HepG2 (cell line): Measurements from ENCODE around the gene ZNF586. TPM values are rescaled to one million over a fixed set of nuclear protein-coding genes. Genes with fewer than 3 reads are reported as not detected.
A peak's percentile ranks its signal among the peaks of the same experiment; 100 is the strongest.

Experiments
- CHD4 ChIP-seq: fragments of 200-600 bp; sonication (generic); IDR thresholded peaks from 2 replicates; pipeline ENCODE4 v1.7.0; 2017; ENCODE audit warnings: mild to moderate bottlenecking, low read length, borderline replicate concordance
- GLI4 ChIP-seq: sonication (generic); formaldehyde crosslinking; IDR thresholded peaks from 2 replicates; pipeline ENCODE4 v1.5.1; 2020; ENCODE audit warnings: missing genetic modification reagents, mild to moderate bottlenecking, moderate library complexity, borderline replicate concordance
- GMEB2 ChIP-seq: IDR thresholded peaks from 2 replicates; pipeline ENCODE4 v1.6.1; 2016; ENCODE audit warnings: missing biosample characterization, missing genetic modification reagents, low read depth
- GTF3A ChIP-seq: sonication (generic); formaldehyde crosslinking; conservative IDR thresholded peaks from 2 replicates; pipeline ENCODE4 v1.4.0; 2020; ENCODE audit warnings: mild to moderate bottlenecking, missing genetic modification reagents
- HOXA5 ChIP-seq: sonication (generic); formaldehyde crosslinking; IDR thresholded peaks from 2 replicates; pipeline ENCODE4 v1.4.0; 2020; ENCODE audit warnings: missing genetic modification reagents
- MAF1 ChIP-seq: sonication (generic); formaldehyde crosslinking; IDR thresholded peaks from 2 replicates; pipeline ENCODE4 v1.5.0; 2020; ENCODE audit warnings: missing genetic modification reagents, borderline replicate concordance
- RBFOX2 ChIP-seq: fragments of 200-400 bp; formaldehyde crosslinking; IDR thresholded peaks from 2 replicates; pipeline ENCODE4 v1.6.1; 2017; ENCODE audit warnings: low read depth, mild to moderate bottlenecking, low read length
- SALL2 ChIP-seq: sonication (generic); formaldehyde crosslinking; IDR thresholded peaks from 2 replicates; pipeline ENCODE4 v1.8.1; 2023; ENCODE audit warnings: mild to moderate bottlenecking, missing genetic modification reagents, inconsistent platforms
- SP1 ChIP-seq, 2 experiments: fragments of 450-650 bp in 1 of 2; sonication (generic) in 1 of 2; formaldehyde crosslinking in 1 of 2; IDR thresholded peaks; 2 replicates each; pipeline versions ENCODE4 v1.4.0 to v1.6.1; 2016 to 2020; ENCODE audit warnings: missing genetic modification reagents in 1 of 2
- TBP ChIP-seq: sonication (generic); formaldehyde crosslinking; IDR thresholded peaks from 2 replicates; pipeline ENCODE4 v1.5.0; 2020; ENCODE audit warnings: missing genetic modification reagents
- TEAD3 ChIP-seq: optimal IDR thresholded peaks from 2 replicates; pipeline ENCODE3; 2016; ENCODE audit warnings: borderline replicate concordance
- ZNF382 ChIP-seq: sonication (generic); formaldehyde crosslinking; IDR thresholded peaks from 2 replicates; pipeline ENCODE4 v1.5.0; 2020; ENCODE audit warnings: missing genetic modification reagents, mild to moderate bottlenecking, borderline replicate concordance
- ZNF431 ChIP-seq: sonication (generic); formaldehyde crosslinking; IDR thresholded peaks from 2 replicates; pipeline ENCODE4 v1.9.0; 2022; ENCODE audit warnings: missing genetic modification reagents, low read depth, mild to moderate bottlenecking, borderline replicate concordance
- ZNF597 ChIP-seq: sonication (generic); formaldehyde crosslinking; IDR thresholded peaks from 2 replicates; pipeline ENCODE4 v1.5.0; 2020; ENCODE audit warnings: missing genetic modification reagents
- ZNF766 ChIP-seq: sonication (generic); formaldehyde crosslinking; IDR thresholded peaks from 2 replicates; pipeline ENCODE4 v1.5.0; 2020; ENCODE audit warnings: missing genetic modification reagents, borderline replicate concordance
- ZNF775 ChIP-seq: sonication (generic); formaldehyde crosslinking; IDR thresholded peaks from 2 replicates; pipeline ENCODE4 v1.4.0; 2020; ENCODE audit warnings: missing genetic modification reagents, mild to moderate bottlenecking, moderate library complexity, borderline replicate concordance
- ZNF792 ChIP-seq: IDR thresholded peaks from 2 replicates; pipeline ENCODE4 v1.6.1; 2016
- ZSCAN20 ChIP-seq: sonication (generic); formaldehyde crosslinking; IDR thresholded peaks from 2 replicates; pipeline ENCODE4 v1.4.0; 2020; ENCODE audit warnings: missing genetic modification reagents, mild to moderate bottlenecking, borderline replicate concordance
- polyA plus RNA-seq, 8 experiments: library from polyadenylated mRNA; depleted of rRNA in 3 of 8; stranded (reverse) in 7 of 8; unstranded in 1 of 8; fragments of >200 nt; fragmentation: Illumina TruSeq in 4 of 8; extraction: Trizol in 4 of 8; gene quantifications; 2 replicates each; pipeline versions ENCODE4 v1.2.1 to v1.2.3, GENCODE V29; 2011 to 2016; ENCODE audit warnings: low read depth in 4 of 8, missing spikeins in 1 of 8, mixed read lengths in 1 of 8; ENCODE audit not compliant: insufficient read depth in 1 of 8
- total RNA-seq, 5 experiments: library from RNA; depleted of rRNA; stranded (reverse); fragments of >200 nt; fragmentation: Illumina TruSeq; extraction: Trizol; gene quantifications; 2 replicates each; pipeline ENCODE4 v1.2.3, GENCODE V29; 2016; ENCODE audit warnings: low read depth in 1 of 5
- TF ChIP-seq, protein P1 (sequence below): sonication (generic); formaldehyde crosslinking; IDR thresholded peaks from 2 replicates; pipeline ENCODE4 v1.8.0; 2022; ENCODE audit warnings: missing genetic modification reagents, mild to moderate bottlenecking, moderate library complexity, borderline replicate concordance
- TF ChIP-seq, protein P2 (sequence below): sonication (generic); formaldehyde crosslinking; IDR thresholded peaks from 2 replicates; pipeline ENCODE4 v1.5.0; 2020; ENCODE audit warnings: missing genetic modification reagents
- TF ChIP-seq, protein P3 (sequence below): sonication (generic); formaldehyde crosslinking; IDR thresholded peaks from 2 replicates; pipeline ENCODE4 v1.8.0; 2022; ENCODE audit warnings: low read depth, missing genetic modification reagents
- TF ChIP-seq, protein P4 (sequence below): sonication (generic); formaldehyde crosslinking; IDR thresholded peaks from 2 replicates; pipeline ENCODE4 v1.8.0; 2022; ENCODE audit warnings: missing genetic modification reagents, low read depth, mild to moderate bottlenecking, borderline replicate concordance

The ZNF586 gene
- total and polyA plus RNA-seq, 2 of the 13 experiments (the other 11 are each of a cell fraction or from before 2014, with no cell fraction given): 0.50 to 3.4 TPM

DNA sequence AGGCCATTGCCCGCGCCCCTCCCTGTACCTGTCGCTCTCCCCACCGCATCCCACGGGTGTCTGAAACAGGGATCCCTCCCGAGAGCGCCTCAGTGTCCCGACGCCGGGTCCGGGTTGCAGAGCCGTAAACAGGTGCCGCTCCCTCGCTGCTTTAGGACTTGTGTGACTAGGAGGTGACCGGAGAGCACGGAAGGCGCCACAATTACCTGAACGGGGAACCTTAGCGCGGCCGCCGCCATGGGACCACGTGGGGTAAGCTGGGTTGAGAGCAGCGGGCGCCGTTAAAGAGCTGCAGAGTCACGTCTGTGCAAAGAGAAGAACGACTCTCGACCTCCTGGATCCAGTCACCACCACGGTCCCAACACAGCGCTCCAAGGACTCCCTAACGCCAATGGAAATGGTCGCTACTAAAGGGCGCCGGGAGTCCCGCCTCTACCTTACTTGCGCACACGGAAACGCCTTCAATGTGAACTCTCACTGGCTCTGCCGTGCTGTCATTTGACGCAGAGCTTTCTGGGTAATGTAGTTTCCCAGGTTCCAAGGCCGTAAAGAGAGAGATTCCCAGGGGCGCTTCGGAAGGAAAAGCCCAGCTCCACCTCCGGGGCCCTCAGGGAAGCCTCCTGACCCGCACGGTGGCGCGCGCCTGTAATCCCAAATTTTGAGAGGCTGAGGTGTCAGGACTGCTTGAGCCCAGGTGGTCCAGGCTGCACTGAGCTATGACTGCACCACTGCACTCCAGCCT, 45.2 kb downstream of the ZNF586 start, which contains the start of gene ZNF552 (continued):
- TF ChIP-seq GTF3A (CRISPR knock-in tag) (no peak), ZNF775 (CRISPR knock-in tag) (no peak), ZNF766 (no peak), ZSCAN20 (0 out of 2 replicates have a peak, but pooled peaks have one; percentile 40), TBP (CRISPR knock-in tag) (no peak), TEAD3 (CRISPR knock-in tag) (no peak), MAF1 (CRISPR knock-in tag) (no peak), ZNF431 (CRISPR knock-in tag) (no peak), GMEB2 (CRISPR knock-in tag) (peak; percentile 44; the same call in 1 of the 2 replicates), ZNF792 (peak; percentile 27; the same call in 1 of the 2 replicates), GLI4 (peak; percentile 41; the same call in 1 of the 2 replicates), HOXA5 (CRISPR knock-in tag) (no peak), SP1 (IDR thresholded peaks at IDR 0.05) (no peak), SP1 (CRISPR knock-in tag; IDR thresholded peaks at IDR 0.05) (no peak), CHD4 (no peak), ZNF382 (no peak), RBFOX2 (peak; percentile 60; the same call in 1 of the 2 replicates), ZNF597 (CRISPR knock-in tag) (no peak), SALL2 (CRISPR knock-in tag) (no peak; the same call in 1 of the 2 replicates)
- TF ChIP-seq, protein P1, sequence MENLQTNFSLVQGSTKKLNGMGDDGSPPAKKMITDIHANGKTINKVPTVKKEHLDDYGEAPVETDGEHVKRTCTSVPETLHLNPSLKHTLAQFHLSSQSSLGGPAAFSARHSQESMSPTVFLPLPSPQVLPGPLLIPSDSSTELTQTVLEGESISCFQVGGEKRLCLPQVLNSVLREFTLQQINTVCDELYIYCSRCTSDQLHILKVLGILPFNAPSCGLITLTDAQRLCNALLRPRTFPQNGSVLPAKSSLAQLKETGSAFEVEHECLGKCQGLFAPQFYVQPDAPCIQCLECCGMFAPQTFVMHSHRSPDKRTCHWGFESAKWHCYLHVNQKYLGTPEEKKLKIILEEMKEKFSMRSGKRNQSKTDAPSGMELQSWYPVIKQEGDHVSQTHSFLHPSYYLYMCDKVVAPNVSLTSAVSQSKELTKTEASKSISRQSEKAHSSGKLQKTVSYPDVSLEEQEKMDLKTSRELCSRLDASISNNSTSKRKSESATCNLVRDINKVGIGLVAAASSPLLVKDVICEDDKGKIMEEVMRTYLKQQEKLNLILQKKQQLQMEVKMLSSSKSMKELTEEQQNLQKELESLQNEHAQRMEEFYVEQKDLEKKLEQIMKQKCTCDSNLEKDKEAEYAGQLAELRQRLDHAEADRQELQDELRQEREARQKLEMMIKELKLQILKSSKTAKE (CRISPR knock-in tag): no peak
- TF ChIP-seq, protein P2, sequence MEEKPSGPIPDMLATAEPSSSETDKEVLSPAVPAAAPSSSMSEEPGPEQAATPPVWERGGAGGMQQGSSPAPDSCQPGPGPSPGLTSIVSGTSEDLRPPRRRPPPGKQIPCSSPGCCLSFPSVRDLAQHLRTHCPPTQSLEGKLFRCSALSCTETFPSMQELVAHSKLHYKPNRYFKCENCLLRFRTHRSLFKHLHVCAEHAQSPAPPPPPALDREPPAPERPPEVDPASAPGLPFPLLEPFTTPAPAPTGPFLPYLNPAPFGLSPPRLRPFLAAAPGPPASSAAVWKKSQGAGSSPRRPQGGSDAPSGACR (CRISPR knock-in tag): 0 out of 2 replicates have a peak, but pooled peaks have one; percentile 40
- TF ChIP-seq, protein P3, sequence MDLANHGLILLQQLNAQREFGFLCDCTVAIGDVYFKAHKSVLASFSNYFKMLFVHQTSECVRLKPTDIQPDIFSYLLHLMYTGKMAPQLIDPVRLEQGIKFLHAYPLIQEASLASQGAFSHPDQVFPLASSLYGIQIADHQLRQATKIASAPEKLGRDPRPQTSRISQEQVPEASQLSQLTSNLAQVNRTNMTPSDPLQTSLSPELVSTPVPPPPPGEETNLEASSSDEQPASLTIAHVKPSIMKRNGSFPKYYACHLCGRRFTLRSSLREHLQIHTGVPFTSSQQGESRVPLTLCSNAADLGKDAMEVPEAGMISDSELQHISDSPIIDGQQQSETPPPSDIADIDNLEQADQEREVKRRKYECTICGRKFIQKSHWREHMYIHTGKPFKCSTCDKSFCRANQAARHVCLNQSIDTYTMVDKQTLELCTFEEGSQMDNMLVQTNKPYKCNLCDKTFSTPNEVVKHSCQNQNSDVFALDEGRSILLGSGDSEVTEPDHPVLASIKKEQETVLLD (CRISPR knock-in tag): no peak
- TF ChIP-seq, protein P4, sequence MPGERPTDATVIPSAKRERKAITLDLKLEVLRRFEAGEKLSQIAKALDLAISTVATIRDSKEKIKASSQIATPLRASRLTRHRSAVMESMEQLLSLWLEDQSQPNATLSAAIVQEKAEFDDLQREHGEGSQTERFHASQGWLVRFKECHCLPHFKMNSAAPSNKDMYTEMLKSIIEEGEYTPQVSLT (CRISPR knock-in tag): no peak
